AG10803 (cell line): Measurements from ENCODE around the gene SLC25A31.
A peak's percentile ranks its signal among the peaks of the same experiment; 100 is the strongest.

Source experiments
- DNase-seq: peaks from one replicate; pipeline ENCODE4 v3.0.0; 2010; ENCODE audit warnings: low read depth
- H3K4me3 ChIP-seq: 2 replicates; pipeline ENCODE4 v1.5.1; 2011; ENCODE audit warnings: mild to moderate bottlenecking, low read length, control low read depth
- CTCF ChIP-seq: conservative IDR thresholded peaks from 2 replicates; pipeline ENCODE4 v1.5.1; 2011; ENCODE audit warnings: mild to moderate bottlenecking, low read length, control low read depth, inconsistent platforms

Gene SLC25A31

GRCh38 chr4:127799711-127800110 is 69.5 kb downstream of the SLC25A31 start:
- H3K4me3 ChIP-seq: no peak overlapping the region
- no peak for DNase-seq
- TF ChIP-seq CTCF: no peak

GRCh38 chr4:127809173-127809800 is 79.1 kb downstream of the SLC25A31 start:
- TF ChIP-seq CTCF: peak; percentile 38; the same call in 1 of the 2 replicates
- no peak overlapping the region for H3K4me3 ChIP-seq
- peak; percentile 13 for DNase-seq

- no peak overlapping the region for H3K4me3 ChIP-seq
- no peak for DNase-seq
- no peak for TF ChIP-seq CTCF
Observed at GRCh38 chr4:127810551-127810950, 80.4 kb downstream of the SLC25A31 start.

- TF ChIP-seq CTCF: no peak
- no peak overlapping the region for H3K4me3 ChIP-seq
- no peak for DNase-seq
Observed at GRCh38 chr4:127822430-127822829, 92.2 kb downstream of the SLC25A31 start.
